GM21619 (cell line): ENCODE results near the gene TLR1.
"Not testable (repeated sequence)": the region's sequence is repeated elsewhere in the genome, so short reads cannot be mapped to it uniquely, and the experiment has no call there.

Experiments
- ATAC-seq: cut with Tn5 transposase; IDR thresholded peaks from one replicate; pipeline ENCODE4 v1.9.1; 2021; ENCODE audit not compliant: unreplicated experiment

The TLR1 gene

GRCh38 chr4:38775326-38775725 lies 29.3 kb downstream of the TLR1 start:
- no peak for ATAC-seq

GRCh38 chr4:38774181-38774955 lies 30.2 kb downstream of the TLR1 start:
- ATAC-seq: no peak

DNA sequence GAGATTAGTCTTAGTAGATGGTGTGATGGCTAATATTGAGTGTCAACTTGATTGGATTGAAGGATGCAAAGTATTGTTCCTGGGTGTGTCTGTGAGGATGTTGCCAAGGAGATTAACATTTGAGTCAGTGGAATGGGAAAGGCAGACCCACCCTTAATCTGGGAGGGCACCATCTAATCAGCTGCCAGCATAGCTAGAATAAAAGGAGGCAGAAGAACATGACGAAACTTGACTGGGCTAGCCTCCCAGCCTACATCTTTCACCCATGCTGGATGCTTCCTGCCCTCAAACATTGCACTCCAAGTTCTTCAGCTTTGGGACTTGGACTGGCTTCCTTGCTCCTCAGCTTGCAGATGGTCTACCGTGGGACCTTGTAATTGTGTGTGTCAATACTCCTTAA lies 34.3 kb downstream of the TLR1 start:
- not testable (repeated sequence) for ATAC-seq

DNA sequence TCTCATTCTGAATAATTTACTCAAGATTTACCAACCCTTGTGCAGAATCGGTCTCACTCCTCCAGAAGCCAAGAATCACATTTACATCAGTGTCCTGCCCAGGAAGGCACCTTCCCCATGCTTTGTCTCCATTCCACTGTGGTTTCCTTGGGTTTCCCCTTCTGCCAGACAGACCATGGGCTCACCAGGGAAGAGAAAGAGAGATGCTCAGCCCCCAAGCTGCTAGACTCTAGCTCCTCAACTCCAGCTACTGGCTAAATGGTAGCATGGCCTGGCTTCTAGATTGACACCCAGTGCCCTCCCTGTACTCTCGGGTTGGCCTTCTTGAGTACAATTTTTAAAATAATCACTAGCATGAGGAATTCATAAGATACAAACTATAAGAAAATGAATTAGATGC lies 34.7 kb downstream of the TLR1 start:
- ATAC-seq: no peak

DNA sequence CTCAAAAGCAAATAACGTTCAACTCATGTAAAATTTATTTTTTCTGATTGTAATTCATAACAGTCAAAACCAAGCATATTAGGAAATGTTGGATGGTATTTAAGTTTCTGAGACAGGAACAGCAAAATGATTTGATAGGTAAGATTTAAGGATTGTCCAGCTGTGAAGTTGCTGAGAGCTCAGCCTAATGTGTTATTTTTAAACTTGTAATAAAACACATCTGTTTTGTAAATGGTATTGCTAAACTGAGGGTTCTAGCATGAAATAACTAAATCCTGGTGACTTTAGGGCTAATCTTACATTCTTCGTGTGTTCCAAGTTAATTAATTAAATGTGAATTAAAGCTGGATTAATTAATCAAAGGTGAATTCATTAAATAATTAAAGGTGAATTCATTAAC lies 35.1 kb downstream of the TLR1 start:
- no peak for ATAC-seq

- no peak for ATAC-seq
Measured at GRCh38 chr4:38768968-38769394, 35.6 kb downstream of the TLR1 start.

GRCh38 chr4:38766940-38767339 lies 37.7 kb downstream of the TLR1 start:
- ATAC-seq: not testable (repeated sequence)

DNA sequence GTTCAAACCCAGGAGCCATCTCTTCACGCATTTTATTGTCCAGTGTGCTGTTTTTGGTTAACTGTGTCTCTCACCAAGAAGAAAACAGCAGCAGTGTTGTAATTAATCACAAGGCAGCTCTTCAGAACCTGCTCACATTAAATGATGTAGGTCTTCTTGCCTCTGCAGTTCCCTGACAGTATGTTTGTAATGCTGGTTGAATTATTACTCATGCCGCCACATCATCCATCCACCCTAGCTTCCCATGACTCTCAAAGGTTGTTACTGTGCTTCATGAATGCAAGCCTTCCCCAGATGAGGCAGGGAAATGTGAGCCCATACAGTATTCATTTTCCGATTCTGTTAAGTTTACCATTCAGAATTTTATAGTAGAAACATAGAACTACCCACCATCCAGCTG lies 39.2 kb downstream of the TLR1 start:
- ATAC-seq: no peak

GRCh38 chr4:38764277-38764676 lies 40.3 kb downstream of the TLR1 start:
- no peak for ATAC-seq

GRCh38 chr4:38762560-38762959 lies 42.0 kb downstream of the TLR1 start:
- ATAC-seq: no peak

DNA sequence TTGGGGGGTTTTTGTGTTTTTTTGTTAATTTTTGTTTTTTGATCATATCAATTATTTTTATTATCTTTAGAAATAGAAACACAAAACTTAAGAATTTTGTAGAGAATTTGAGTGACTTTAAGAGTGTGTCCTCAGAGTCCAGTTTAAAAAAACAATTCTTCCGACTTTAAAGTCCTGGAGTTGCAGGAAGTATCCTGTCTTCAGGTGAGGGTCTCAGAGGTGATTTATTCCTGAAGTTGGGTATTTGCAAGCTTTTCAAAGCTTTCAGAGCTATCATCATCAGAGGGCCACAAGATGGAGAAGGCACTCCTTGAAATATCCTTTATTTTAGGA lies 44.8 kb downstream of the TLR1 start:
- no peak for ATAC-seq

DNA sequence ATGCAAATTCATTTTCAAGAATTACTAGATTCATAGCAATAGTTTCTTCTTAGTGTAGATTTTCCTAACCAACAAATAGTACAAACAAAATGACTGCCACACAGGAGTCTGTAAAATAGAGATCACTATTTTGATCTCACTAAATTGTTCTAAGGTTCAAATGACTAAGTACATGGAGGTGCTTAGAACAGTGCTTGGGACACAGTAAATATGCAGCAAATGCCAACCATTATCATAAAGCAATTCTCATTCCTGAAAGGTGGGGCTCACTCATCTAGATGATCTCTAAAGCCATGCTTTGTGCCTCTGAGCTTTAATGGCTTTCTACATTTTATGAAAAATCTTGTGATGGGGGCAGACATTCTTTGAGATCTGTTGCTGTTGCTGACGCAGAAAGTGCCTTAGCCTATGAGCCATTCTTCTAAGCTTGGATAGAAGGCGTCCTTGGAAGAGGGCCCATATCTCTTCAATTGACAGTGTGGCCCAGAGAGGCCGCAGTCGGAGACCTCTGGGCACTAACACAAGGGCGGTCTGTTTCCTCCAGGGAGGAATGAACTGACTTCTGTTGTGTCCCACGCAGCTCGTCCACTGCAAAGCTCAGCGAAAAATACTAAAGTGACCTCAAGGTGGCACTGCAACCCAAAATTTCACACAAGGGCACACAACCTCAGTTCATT lies 45.3 kb downstream of the TLR1 start:
- no peak for ATAC-seq

DNA sequence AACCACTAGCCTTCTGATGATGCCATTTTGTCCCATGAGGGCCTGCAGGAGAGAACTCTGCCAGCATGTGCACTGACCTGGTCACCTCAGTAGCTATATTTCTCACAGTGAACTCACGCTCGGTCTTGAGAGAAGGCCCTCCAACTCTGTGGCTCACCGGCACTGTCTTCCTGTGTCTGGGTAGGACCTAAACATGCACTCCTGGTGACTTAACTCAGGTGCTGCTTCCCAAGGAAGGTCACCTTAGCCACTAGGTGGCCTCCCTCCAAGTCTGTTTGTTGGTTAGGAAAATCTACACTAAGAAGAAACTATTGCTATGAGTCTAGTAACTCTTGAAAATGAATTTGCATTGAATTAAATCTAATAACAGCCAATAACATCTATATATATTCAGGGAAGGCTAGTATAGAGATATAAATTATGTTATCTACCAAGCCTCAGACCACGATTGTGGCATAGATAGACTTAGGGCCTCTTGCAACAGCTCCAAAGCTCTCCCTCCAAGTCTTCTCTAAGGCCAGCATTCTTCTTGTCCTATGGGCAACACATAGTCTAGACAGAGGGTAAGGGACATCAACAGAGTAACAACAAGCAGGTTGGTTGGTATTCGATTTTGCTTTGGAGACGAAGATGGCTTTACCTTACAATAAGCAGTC lies 46.5 kb downstream of the TLR1 start:
- ATAC-seq: no peak

GRCh38 chr4:38752941-38753806 lies 51.4 kb downstream of the TLR1 start:
- no peak for ATAC-seq

GRCh38 chr4:38752372-38752940 lies 52.1 kb downstream of the TLR1 start:
- ATAC-seq: peak; percentile 97

GRCh38 chr4:38751341-38752010 lies 53.1 kb downstream of the TLR1 start:
- no peak for ATAC-seq

DNA sequence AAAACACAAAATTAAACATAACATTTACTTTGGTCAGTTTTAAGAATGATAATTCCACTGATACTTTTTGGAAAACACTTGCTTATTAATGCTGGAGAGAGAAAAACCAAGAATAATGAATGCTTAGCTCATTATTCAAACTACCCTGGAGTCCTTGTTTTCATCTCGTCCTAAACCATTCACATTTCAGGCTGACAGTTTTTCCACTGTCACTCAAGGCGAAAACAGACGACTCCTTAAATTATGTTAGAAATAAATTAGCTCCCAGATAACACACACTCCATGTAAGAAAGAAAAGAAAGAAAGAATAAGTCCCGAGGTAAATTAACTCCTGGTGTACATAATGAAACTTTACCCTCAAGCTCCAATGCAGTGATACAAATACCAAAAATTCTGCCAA lies 55.3 kb downstream of the TLR1 start:
- ATAC-seq: no peak

DNA sequence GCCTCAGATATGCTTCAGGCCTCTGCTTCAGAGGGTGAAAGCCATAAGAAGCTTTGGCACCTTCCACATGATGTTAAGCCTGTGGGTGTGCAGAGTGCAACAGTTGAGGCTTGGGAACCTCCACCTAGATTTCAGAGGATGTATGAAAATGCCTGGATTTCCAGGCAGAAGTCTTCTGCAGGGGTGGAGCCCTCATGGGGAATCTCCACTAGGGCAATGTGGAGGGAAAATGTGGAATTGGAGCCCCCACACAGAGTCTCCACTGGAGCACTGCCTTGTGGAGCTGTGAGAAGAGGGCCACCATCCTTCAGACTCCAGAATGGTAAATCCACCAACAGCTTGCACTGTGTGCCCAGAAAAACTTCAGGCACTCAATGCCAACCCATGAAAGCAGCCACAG lies 57.0 kb downstream of the TLR1 start:
- ATAC-seq: no peak
